Measurements from ENCODE around the gene KCNMA1. TPM values are rescaled to one million over a fixed set of nuclear protein-coding genes. Genes with fewer than 3 reads are reported as not detected.

KCNMA1 gene
- total RNA-seq, 2 donors from 2014 or later: 23.2 to 44.5 TPM

- TF ChIP-seq CTCF (IDR thresholded peaks at IDR 0.05): no peak
- Histone ChIP-seq H3K4me3 (no peak overlapping the region), H3K27me3 (no peaks in the 10 kb centered on the region), H3K27ac (no peak overlapping the region), H3K9ac (ENCODE audit: low read depth in 2 of 2, low read length in 2 of 2) (no peak overlapping the region), H3K36me3 (no peaks in the 10 kb centered on the region), H3K4me1 (no peaks in the 10 kb centered on the region), H3K9me3 (no peaks in the 10 kb centered on the region)
- no peak for DNase-seq
- intact Hi-C loops (cut with DNase I): no loop called here
These were observed 567.3 kb downstream of the KCNMA1 start for GRCh38 chr10:77070346-77070745.

GRCh38 chr10:77068969-77069368 is 568.6 kb downstream of the KCNMA1 start:
- H3K27me3 ChIP-seq: no peaks in the 10 kb centered on the region
- no peak overlapping the region for H3K27ac ChIP-seq
- no peaks in the 10 kb centered on the region for H3K9me3 ChIP-seq
- no peak overlapping the region for H3K4me3 ChIP-seq
- no peak for TF ChIP-seq CTCF (IDR thresholded peaks at IDR 0.05)
- no peaks in the 10 kb centered on the region for H3K36me3 ChIP-seq
- H3K4me1 ChIP-seq: no peaks in the 10 kb centered on the region
- intact Hi-C loops (cut with DNase I): no loop called here
- DNase-seq: no peak
- H3K9ac ChIP-seq (ENCODE audit: low read depth in 2 of 2, low read length in 2 of 2): no peak overlapping the region

- Histone ChIP-seq H3K4me3 (no peak overlapping the region), H3K9ac (ENCODE audit: low read depth in 2 of 2, low read length in 2 of 2) (no peak overlapping the region), H3K9me3 (no peaks in the 10 kb centered on the region), H3K27ac (no peak overlapping the region), H3K36me3 (no peaks in the 10 kb centered on the region), H3K4me1 (no peaks in the 10 kb centered on the region), H3K27me3 (no peaks in the 10 kb centered on the region)
- no peak for TF ChIP-seq CTCF (IDR thresholded peaks at IDR 0.05)
- DNase-seq: no peak
- intact Hi-C loops (cut with DNase I): no loop called here
These were observed 569.3 kb downstream of the KCNMA1 start for GRCh38 chr10:77068272-77068671.

GRCh38 chr10:77062381-77062780 is 575.2 kb downstream of the KCNMA1 start:
- Histone ChIP-seq H3K9ac (ENCODE audit: low read depth in 2 of 2, low read length in 2 of 2) (no peak overlapping the region), H3K4me3 (no peak overlapping the region), H3K9me3 (no peaks in the 10 kb centered on the region), H3K4me1 (no peaks in the 10 kb centered on the region), H3K27me3 (no peaks in the 10 kb centered on the region), H3K27ac (no peak overlapping the region), H3K36me3 (no peaks in the 10 kb centered on the region)
- intact Hi-C loops (cut with DNase I): no loop called here
- DNase-seq: no peak
- TF ChIP-seq CTCF (IDR thresholded peaks at IDR 0.05): no peak

- no peaks in the 10 kb centered on the region for H3K9me3 ChIP-seq
- no peaks in the 10 kb centered on the region for H3K27me3 ChIP-seq
- H3K4me1 ChIP-seq: no peaks in the 10 kb centered on the region
- no peak for TF ChIP-seq CTCF (IDR thresholded peaks at IDR 0.05)
- H3K4me3 ChIP-seq: no peak overlapping the region
- no peak overlapping the region for H3K9ac ChIP-seq (ENCODE audit: low read depth in 2 of 2, low read length in 2 of 2)
- DNase-seq: no peak
- no peaks in the 10 kb centered on the region for H3K36me3 ChIP-seq
- intact Hi-C loops (cut with DNase I): no loop called here
- no peak overlapping the region for H3K27ac ChIP-seq
These were observed 576.7 kb downstream of the KCNMA1 start for GRCh38 chr10:77060913-77061312.

- no peaks in the 10 kb centered on the region for H3K9me3 ChIP-seq
- H3K4me3 ChIP-seq: no peak overlapping the region
- no peak overlapping the region for H3K9ac ChIP-seq (ENCODE audit: low read depth in 2 of 2, low read length in 2 of 2)
- H3K27me3 ChIP-seq: no peaks in the 10 kb centered on the region
- intact Hi-C loops (cut with DNase I): no loop called here
- H3K36me3 ChIP-seq: no peaks in the 10 kb centered on the region
- no peak for DNase-seq
- no peak for TF ChIP-seq CTCF (IDR thresholded peaks at IDR 0.05)
- H3K27ac ChIP-seq: no peak overlapping the region
- no peaks in the 10 kb centered on the region for H3K4me1 ChIP-seq
These were observed 581.0 kb downstream of the KCNMA1 start for GRCh38 chr10:77056650-77057049.
